Measurements from ENCODE around the gene MYL2.

DNA sequence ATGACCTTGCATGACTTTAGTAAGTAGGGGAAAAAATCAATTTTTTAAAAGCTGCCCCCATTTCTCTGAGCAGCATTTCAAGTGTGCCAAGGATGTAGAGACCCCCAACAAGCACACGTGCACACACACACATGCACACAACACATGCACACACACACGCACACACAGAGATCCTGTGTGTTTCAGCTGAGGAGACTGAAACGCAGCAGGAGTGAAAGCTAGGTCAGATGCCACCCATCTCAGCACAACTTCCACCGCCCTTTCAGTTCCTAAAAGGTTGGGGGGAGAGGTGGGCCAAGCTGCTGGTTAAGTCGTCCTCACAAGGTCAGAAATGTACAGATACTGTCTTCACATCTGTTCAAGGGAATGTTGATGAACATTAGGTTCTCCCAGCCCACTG lies 13.9 kb downstream of the MYL2 start:
- TF ChIP-seq, protein P1, sequence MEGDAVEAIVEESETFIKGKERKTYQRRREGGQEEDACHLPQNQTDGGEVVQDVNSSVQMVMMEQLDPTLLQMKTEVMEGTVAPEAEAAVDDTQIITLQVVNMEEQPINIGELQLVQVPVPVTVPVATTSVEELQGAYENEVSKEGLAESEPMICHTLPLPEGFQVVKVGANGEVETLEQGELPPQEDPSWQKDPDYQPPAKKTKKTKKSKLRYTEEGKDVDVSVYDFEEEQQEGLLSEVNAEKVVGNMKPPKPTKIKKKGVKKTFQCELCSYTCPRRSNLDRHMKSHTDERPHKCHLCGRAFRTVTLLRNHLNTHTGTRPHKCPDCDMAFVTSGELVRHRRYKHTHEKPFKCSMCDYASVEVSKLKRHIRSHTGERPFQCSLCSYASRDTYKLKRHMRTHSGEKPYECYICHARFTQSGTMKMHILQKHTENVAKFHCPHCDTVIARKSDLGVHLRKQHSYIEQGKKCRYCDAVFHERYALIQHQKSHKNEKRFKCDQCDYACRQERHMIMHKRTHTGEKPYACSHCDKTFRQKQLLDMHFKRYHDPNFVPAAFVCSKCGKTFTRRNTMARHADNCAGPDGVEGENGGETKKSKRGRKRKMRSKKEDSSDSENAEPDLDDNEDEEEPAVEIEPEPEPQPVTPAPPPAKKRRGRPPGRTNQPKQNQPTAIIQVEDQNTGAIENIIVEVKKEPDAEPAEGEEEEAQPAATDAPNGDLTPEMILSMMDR (IDR thresholded peaks at IDR 0.05) = no peak
- TF ChIP-seq POLR2AphosphoS5 (IDR thresholded peaks at IDR 0.05) (no peak), POLR2A (IDR thresholded peaks at IDR 0.05) (no peak), EP300 (IDR thresholded peaks at IDR 0.05) (no peak)

Measured in upper lobe of left lung (tissue), 4 donors.